Psoas muscle (tissue), 8 donors: Measurements from ENCODE around the gene BOK. TPM values are rescaled to one million over a fixed set of nuclear protein-coding genes. Genes with fewer than 3 reads are reported as not detected.
"Not testable (repeated sequence)": the region's sequence is repeated elsewhere in the genome, so short reads cannot be mapped to it uniquely, and the experiment has no call there.

Experiments used
- ATAC-seq, 4 donors: fragments of 200-7000 bp; cut with Tn5 transposase; one replicate each; pipeline ENCODE4 v1.9.1; 2020; ENCODE audit warnings: moderate library complexity in 3 of 4, mild to moderate bottlenecking in 2 of 4
- DNase-seq, 2 donors: peaks; one replicate each; pipeline ENCODE4 v3.0.0-alpha.2; 2020
- H3K27ac ChIP-seq: fragments of 200-600 bp; one replicate; pipeline ENCODE4 v1.8.0; 2022
- H3K27me3 ChIP-seq, 3 donors: fragments of 200-600 bp in 1 of 3; one replicate each; pipeline versions ENCODE4 v1.6.1 to v1.8.0; 2013 to 2022; ENCODE audit warnings: low read length in 2 of 3, mild to moderate bottlenecking in 2 of 3, moderate library complexity in 1 of 3; ENCODE audit not compliant: insufficient read depth in 3 of 3
- H3K36me3 ChIP-seq, 2 donors: fragments of 200-600 bp in 1 of 2; one replicate each; pipeline versions ENCODE4 v1.6.1 to v1.8.0; 2013 to 2022; ENCODE audit warnings: low read depth in 1 of 2, mild to moderate bottlenecking in 1 of 2, moderate library complexity in 1 of 2; ENCODE audit not compliant: insufficient read depth in 1 of 2
- H3K4me1 ChIP-seq: fragments of 200-600 bp; one replicate; pipeline ENCODE4 v1.8.0; 2022
- H3K4me3 ChIP-seq: fragments of 200-600 bp; one replicate; pipeline ENCODE4 v1.8.0; 2022; ENCODE audit warnings: mild to moderate bottlenecking
- H3K9me3 ChIP-seq: fragments of 200-600 bp; one replicate; pipeline ENCODE4 v1.8.0; 2022
- WGBS, 3 donors: extraction: QIAGEN DNeasy Blood & Tissue Kit; methylation state at CpG; one replicate each; pipeline versions ENCODE4 v1.1.6 to v1.1.7; 2013; 5-methylcytosine and 5-hydroxymethylcytosine counted together
- intact Hi-C, 2 donors: fragments of 100-400 bp; cut with DNase I; formaldehyde crosslinking; loops; one replicate each; pipeline versions ENCODE4 v1.11.0 to v1.14.2; 2022
- polyA plus RNA-seq, 3 donors: library from polyadenylated mRNA; stranded (reverse); fragments of 200-250 nt; gene quantifications; one replicate each; pipeline ENCODE4 v1.2.3, GENCODE V29; 2013
- total RNA-seq, 4 donors: library from RNA; stranded (reverse); fragmentation: NEBNext Ultra II Directional in 2 of 4; extraction: Animal tissue kit (Norgen Biotek cat#: 25700) in 2 of 4; gene quantifications; one replicate each; pipeline versions ENCODE4 v1.2.1 to v1.2.4, GENCODE V29; 2021 to 2023
- TF ChIP-seq, protein P1 (sequence below): fragments of 200-600 bp; IDR thresholded peaks from one replicate; pipeline ENCODE4 v1.8.0; 2022; ENCODE audit warnings: antibody characterized with exemption
- donor health status: healthy with polysubstance abuse.
- donor health status: DM: no; HTN: no; CAD: no; lungs with moderate emphysema.
- donor health status: Bipolar disorder and iron deficiency.
- donor health status: healthy.
- donor health status: DM: yes; HTN: yes; CAD: no.
- donor health status: DM: no; HTN: no; CAD: no.
- donor health status: DM: no; HTN: no; CAD: no.
- donor health status: DM: yes; HTN: yes; CAD: no.

The BOK gene
- total and polyA plus RNA-seq, 7 donors: 1.3 to 12.8 (median 3.6) TPM

DNA sequence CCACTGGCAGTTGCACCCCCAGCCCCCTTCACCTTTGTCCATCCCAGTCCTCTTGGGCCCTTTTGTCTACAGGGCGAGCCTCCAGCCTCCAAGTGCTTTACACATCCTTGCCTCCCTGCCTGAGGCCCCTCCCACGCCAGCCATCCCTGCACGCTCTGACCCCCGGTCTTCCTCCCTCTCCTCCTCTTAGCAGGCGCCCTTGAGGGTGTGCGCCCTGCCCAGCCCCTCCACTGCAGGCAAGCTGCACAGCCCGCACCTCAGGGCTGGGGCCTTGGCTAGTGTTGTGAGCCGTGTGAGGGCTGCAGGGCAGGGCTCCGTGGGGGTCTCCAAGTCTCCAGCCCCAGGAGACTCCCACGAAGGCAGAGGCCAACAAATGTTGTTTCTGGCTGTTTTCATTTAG lies 6.9 kb downstream of the BOK start:
- DNase-seq (no peak), ATAC-seq (no peak)
- no peak overlapping the region for H3K27ac ChIP-seq
- H3K9me3 ChIP-seq: no peaks in the 10 kb centered on the region
- no peaks in the 10 kb centered on the region for H3K36me3 ChIP-seq
- intact Hi-C loops: no loop called here
- TF ChIP-seq, protein P1, sequence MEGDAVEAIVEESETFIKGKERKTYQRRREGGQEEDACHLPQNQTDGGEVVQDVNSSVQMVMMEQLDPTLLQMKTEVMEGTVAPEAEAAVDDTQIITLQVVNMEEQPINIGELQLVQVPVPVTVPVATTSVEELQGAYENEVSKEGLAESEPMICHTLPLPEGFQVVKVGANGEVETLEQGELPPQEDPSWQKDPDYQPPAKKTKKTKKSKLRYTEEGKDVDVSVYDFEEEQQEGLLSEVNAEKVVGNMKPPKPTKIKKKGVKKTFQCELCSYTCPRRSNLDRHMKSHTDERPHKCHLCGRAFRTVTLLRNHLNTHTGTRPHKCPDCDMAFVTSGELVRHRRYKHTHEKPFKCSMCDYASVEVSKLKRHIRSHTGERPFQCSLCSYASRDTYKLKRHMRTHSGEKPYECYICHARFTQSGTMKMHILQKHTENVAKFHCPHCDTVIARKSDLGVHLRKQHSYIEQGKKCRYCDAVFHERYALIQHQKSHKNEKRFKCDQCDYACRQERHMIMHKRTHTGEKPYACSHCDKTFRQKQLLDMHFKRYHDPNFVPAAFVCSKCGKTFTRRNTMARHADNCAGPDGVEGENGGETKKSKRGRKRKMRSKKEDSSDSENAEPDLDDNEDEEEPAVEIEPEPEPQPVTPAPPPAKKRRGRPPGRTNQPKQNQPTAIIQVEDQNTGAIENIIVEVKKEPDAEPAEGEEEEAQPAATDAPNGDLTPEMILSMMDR: no peak
- no peak overlapping the region for H3K4me3 ChIP-seq
- WGBS, 3 donors: 71 to 77% (median 76%) methylated on average over 10 of the region's 10 CpGs
- no peaks in the 10 kb centered on the region for H3K4me1 ChIP-seq
- peaks cover 0 to 3% (median 0%) of the 10 kb centered on the region in 3 donors for H3K27me3 ChIP-seq

DNA sequence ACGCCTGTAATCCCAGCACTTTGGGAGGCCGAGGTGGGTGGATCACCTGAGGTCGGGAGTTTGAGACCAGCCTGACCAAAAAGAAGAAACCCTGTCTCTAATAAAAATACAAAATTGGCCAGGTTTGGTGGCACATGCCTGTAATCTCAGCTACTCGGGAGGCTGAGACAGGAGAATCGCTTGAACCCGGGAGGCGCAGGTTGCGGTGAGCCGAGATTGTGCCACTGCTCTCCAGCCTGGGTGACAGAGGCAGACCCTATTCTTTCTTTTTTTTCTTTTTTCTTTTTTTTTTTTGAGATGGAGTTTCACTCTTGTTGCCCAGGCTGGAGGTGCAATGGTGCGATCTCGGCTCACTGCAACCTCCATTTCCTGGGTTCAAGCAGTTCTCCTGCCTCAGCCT lies 7.5 kb downstream of the BOK start:
- H3K27ac ChIP-seq, H3K4me3 ChIP-seq, H3K4me1 ChIP-seq, H3K27me3 ChIP-seq, H3K36me3 ChIP-seq, H3K9me3 ChIP-seq, ATAC-seq, intact Hi-C loops: not testable (repeated sequence)
- WGBS, 3 donors: 91 to 95% (median 94%) methylated on average over 11 of the region's 11 CpGs
- DNase-seq: peak in 1 of 2 donors; percentile 12

DNA sequence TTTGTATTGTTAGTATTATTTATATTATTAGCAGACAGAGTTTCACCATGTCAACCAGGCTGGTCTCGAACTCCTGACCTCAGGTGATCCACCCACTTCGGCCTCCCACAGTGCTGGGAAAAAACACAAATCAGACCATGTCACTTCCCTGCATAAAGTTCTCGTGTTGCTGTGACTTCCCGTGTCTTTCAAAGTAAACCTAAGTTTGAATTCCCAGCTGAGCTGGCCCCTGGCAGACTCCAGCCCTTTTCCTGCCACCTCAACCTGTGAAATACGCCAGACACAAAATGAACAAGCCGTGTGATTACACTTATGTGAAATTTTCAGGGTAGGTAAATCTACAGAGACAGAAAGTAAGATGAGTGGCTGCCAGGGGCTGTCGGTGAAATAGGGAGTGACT lies 7.9 kb downstream of the BOK start:
- no peaks in the 10 kb centered on the region for H3K27me3 ChIP-seq
- no peaks in the 10 kb centered on the region for H3K9me3 ChIP-seq
- H3K4me3 ChIP-seq: no peak overlapping the region
- 65 to 78% (median 72%) methylated on average over 7 of the region's 7 CpGs for WGBS, 3 donors
- no peak overlapping the region for H3K27ac ChIP-seq
- ATAC-seq (no peak), DNase-seq (peak in 1 of 2 donors; percentile 6)
- intact Hi-C loops: no loop called here
- H3K4me1 ChIP-seq: no peaks in the 10 kb centered on the region
- TF ChIP-seq, protein P1: no peak
- no peaks in the 10 kb centered on the region for H3K36me3 ChIP-seq

DNA sequence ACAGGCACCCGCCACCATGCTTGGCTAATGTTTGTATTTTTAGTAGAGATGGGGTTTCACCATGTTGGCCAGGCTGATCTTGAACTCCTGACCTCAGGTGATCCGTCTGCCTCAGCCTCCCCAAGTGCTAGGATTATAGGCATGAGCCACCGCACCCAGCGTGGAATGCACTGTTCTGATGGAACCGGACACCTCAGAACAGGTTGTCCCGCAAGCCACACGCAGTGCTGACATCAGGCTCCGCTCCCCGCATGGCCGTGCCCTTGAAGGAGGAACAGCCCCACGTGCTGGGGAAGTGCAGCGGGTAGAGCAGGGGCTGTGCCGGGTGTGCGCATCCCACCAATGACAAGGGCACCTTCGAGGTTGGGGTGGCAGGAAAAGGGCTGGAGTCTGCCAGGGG lies 8.7 kb downstream of the BOK start:
- DNase-seq (peak in 1 of 2 donors; percentile 49), ATAC-seq (peak in 1 of 4 donors; percentile 30)
- H3K9me3 ChIP-seq, H3K27ac ChIP-seq, H3K36me3 ChIP-seq, intact Hi-C loops, H3K4me1 ChIP-seq, H3K4me3 ChIP-seq, H3K27me3 ChIP-seq: not testable (repeated sequence)
- 73 to 93% (median 83%) methylated on average over 14 to 15 of the region's 15 CpGs for WGBS, 3 donors

DNA sequence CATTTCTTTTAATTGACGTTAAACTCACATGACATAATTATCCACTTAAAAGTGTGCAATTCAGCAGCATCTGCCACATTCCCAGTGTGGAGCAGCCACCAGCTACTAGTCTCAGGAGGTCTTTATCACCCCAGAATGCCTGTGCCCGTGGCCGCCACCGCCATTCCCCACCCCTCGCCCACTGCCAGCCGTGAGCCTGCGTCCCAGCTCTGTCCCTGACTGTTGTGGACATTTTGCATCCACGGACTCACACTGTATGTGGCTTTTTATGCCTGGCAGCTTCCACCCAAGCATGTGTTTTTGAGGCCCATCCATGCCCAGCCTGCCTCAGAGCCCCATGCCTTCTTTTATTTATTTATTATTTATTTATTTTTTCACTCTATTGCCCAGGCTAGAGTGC lies 9.2 kb downstream of the BOK start:
- no peaks in the 10 kb centered on the region for H3K27me3 ChIP-seq
- no peak for ATAC-seq
- no peak overlapping the region for H3K27ac ChIP-seq
- no peaks in the 10 kb centered on the region for H3K4me1 ChIP-seq
- H3K36me3 ChIP-seq: no peaks in the 10 kb centered on the region
- no peak overlapping the region for H3K4me3 ChIP-seq
- DNase-seq: peak in 1 of 2 donors; percentile 23
- 89 to 98% (median 95%) methylated on average over 8 of the region's 8 CpGs for WGBS, 3 donors
- intact Hi-C loops: no loop called here
- H3K9me3 ChIP-seq: no peaks in the 10 kb centered on the region
- TF ChIP-seq, protein P1: no peak

DNA sequence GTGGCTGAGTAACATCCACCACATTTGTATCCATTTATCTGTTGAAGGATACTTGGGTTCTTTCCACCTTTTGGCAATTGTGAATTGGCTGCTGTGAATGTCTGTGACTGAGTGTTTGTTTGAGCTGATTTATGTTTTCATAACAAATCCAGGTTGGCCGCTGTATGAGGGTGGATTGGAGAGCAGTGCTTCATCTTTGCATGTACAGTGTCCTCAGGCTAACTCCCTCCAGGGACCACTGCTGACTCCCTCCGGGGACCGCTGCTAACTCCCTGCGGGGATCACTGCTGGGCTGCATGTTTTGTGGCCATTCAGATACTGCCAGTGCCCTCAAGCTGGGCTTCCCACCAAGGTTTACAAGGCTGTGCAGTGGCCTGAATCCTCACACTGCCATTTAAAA lies 10.2 kb downstream of the BOK start:
- H3K36me3 ChIP-seq: peaks cover 0 to 3% of the 10 kb centered on the region in 2 donors
- 88 to 96% (median 93%) methylated on average over 4 of the region's 4 CpGs for WGBS, 3 donors
- TF ChIP-seq, protein P1: no peak
- no peaks in the 10 kb centered on the region for H3K27me3 ChIP-seq
- intact Hi-C loops: no loop called here
- no peaks in the 10 kb centered on the region for H3K9me3 ChIP-seq
- no peak overlapping the region for H3K4me3 ChIP-seq
- H3K4me1 ChIP-seq: no peaks in the 10 kb centered on the region
- H3K27ac ChIP-seq: no peak overlapping the region
- no peak for ATAC-seq
- peak in 1 of 2 donors; percentile 17 for DNase-seq
